HG03095 (cell line): ENCODE results near the gene HPSE.

Experiments used
- ATAC-seq: cut with Tn5 transposase; IDR thresholded peaks from one replicate; pipeline ENCODE4 v1.9.1; 2021; ENCODE audit warnings: moderate library complexity; ENCODE audit not compliant: unreplicated experiment

HPSE gene

GRCh38 chr4:83251447-83251830, 83.2 kb downstream of the HPSE start:
- no peak for ATAC-seq

- ATAC-seq: no peak
These were observed 83.8 kb downstream of the HPSE start for GRCh38 chr4:83250687-83251446.

DNA sequence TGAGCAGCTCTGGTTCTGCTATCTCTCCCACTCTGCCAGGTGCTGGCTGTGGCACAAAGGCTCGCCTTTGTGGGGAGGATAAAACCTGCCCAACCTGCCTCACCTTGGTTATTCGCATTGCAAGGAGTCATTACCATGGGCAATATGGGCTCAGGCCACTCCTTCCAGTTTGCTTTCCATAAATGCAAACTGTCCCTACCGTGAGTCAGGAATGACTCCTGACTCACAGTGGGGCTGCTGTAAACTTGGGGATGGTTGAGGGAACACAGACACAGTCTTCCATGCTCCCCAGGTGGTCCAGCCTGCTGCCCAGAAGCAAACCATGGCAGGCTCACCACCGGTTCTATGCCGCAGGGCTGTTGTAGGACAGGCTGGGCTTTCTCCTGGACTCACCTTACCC, 86.2 kb downstream of the HPSE start:
- ATAC-seq: no peak

DNA sequence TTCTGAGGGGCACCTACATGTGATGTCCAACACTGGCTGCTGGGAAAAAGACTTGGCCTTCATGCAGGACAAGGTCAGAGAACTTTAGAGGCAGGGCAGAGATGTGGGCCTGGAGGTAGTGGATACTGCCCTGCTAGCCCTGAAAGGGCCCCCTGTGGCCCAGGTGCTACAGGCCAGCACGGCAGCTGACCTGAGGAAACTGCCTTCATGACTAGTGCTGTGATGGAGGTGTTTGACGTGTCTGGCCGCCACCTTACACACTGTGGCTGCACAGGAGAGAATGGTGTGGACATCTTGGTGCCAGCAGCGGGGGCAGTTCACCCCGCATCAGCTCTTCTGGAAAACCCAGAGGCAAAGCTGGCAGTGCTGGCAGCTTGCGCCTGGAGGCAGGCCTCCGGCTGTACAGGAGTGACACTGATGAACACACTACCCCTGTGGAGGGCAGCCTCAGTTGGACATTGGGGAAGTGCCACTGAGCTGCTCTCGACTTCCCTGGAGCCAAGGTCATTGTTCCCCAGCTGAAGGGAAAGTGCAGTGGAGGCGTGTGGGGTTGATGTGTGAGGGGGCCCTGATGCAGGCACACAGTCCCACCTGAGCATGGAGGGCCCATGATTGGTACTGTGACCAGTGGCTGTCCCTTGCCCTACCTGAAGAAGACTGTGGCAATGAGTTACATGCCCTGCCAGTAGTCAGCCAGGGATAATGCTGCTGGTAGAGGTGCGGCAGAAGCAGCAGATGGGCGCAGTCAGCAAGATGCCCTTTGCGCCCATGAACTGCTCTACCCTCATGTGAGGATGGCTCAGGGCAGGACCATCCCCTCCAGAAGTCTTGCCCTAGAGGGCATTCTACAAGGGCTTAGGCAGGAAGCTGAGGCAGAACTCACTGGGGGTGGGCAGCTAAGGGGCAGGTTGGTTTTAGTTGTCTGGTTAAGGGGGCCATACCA, 87.0 kb downstream of the HPSE start:
- no peak for ATAC-seq
